Measurements from ENCODE around the gene CHURC1.

The CHURC1 gene

GRCh38 chr14:64938972-64939816 lies 24.9 kb downstream of the CHURC1 start:
- no peak for DNase-seq (ENCODE audit: low read depth)

GRCh38 chr14:64939817-64940190 lies 25.5 kb downstream of the CHURC1 start:
- DNase-seq (ENCODE audit: low read depth): no peak

- DNase-seq (ENCODE audit: low read depth): no peak
Measured at GRCh38 chr14:64940336-64940910, 26.2 kb downstream of the CHURC1 start.

- DNase-seq (ENCODE audit: low read depth): no peak
Measured at GRCh38 chr14:64942531-64943111, 28.4 kb downstream of the CHURC1 start, which contains the start of gene GPX2. Gene GPX2 (minus strand): TSS chr14:64942745. CDS start chr14:64942726, 19 bp downstream.

- no peak for DNase-seq (ENCODE audit: low read depth)
Measured at GRCh38 chr14:64943556-64943955, 29.3 kb downstream of the CHURC1 start.

- no peak for DNase-seq (ENCODE audit: low read depth)
Measured at GRCh38 chr14:64944041-64944440, 29.8 kb downstream of the CHURC1 start.

GRCh38 chr14:64944861-64945260 lies 30.6 kb downstream of the CHURC1 start:
- DNase-seq (ENCODE audit: low read depth): no peak

- no peak for DNase-seq (ENCODE audit: low read depth)
Measured at GRCh38 chr14:64945431-64946178, 31.4 kb downstream of the CHURC1 start.

- DNase-seq (ENCODE audit: low read depth): no peak
Measured at GRCh38 chr14:64946310-64947045, 32.2 kb downstream of the CHURC1 start.

GRCh38 chr14:64947710-64948611 lies 33.7 kb downstream of the CHURC1 start:
- DNase-seq (ENCODE audit: low read depth): no peak

GRCh38 chr14:64948612-64949210 lies 34.5 kb downstream of the CHURC1 start:
- DNase-seq (ENCODE audit: low read depth): no peak

- no peak for DNase-seq (ENCODE audit: low read depth)
Measured at GRCh38 chr14:64950889-64951288, 36.6 kb downstream of the CHURC1 start.

- no peak for DNase-seq (ENCODE audit: low read depth)
Measured at GRCh38 chr14:64951291-64951690, 37.0 kb downstream of the CHURC1 start.

GRCh38 chr14:64951724-64952123 lies 37.5 kb downstream of the CHURC1 start:
- DNase-seq (ENCODE audit: low read depth): no peak

GRCh38 chr14:64952598-64953309 lies 38.5 kb downstream of the CHURC1 start:
- DNase-seq (ENCODE audit: low read depth): no peak

GRCh38 chr14:64953310-64953654 lies 39.0 kb downstream of the CHURC1 start:
- DNase-seq (ENCODE audit: low read depth): no peak

GRCh38 chr14:64953661-64954060 lies 39.4 kb downstream of the CHURC1 start:
- no peak for DNase-seq (ENCODE audit: low read depth)

GRCh38 chr14:64954491-64955240 lies 40.4 kb downstream of the CHURC1 start:
- no peak for DNase-seq (ENCODE audit: low read depth)

GRCh38 chr14:64955297-64955696 lies 41.0 kb downstream of the CHURC1 start:
- no peak for DNase-seq (ENCODE audit: low read depth)
